ENCODE results near the gene TMPRSS9.

TMPRSS9 gene

GRCh38 chr19:2432131-2432848 is 72.2 kb downstream of the TMPRSS9 start:
- H3K9me3 ChIP-seq (ENCODE audit: control insufficient read depth, low read length): no peaks in the 10 kb centered on the region
- peaks cover 10% of the 10 kb centered on the region for H3K4me1 ChIP-seq (ENCODE audit: control insufficient read depth, insufficient read depth, low read length)
- no peak overlapping the region for H3K4me3 ChIP-seq (ENCODE audit: low read length)
- no peaks in the 10 kb centered on the region for H3K27me3 ChIP-seq (ENCODE audit: control insufficient read depth, insufficient read depth, low read length)
- no peak overlapping the region for H3K9ac ChIP-seq (ENCODE audit: low read length)
- no peaks in the 10 kb centered on the region for H3K36me3 ChIP-seq (ENCODE audit: control insufficient read depth, insufficient read depth, low read length)

- no peak overlapping the region for H3K4me3 ChIP-seq (ENCODE audit: low read length)
- H3K9me3 ChIP-seq (ENCODE audit: control insufficient read depth, low read length): no peaks in the 10 kb centered on the region
- H3K9ac ChIP-seq (ENCODE audit: low read length): no peak overlapping the region
- H3K36me3 ChIP-seq (ENCODE audit: control insufficient read depth, insufficient read depth, low read length): no peaks in the 10 kb centered on the region
- H3K27me3 ChIP-seq (ENCODE audit: control insufficient read depth, insufficient read depth, low read length): no peaks in the 10 kb centered on the region
- H3K4me1 ChIP-seq (ENCODE audit: control insufficient read depth, insufficient read depth, low read length): no peaks in the 10 kb centered on the region
Observed at GRCh38 chr19:2433854-2434253, 73.8 kb downstream of the TMPRSS9 start.

GRCh38 chr19:2434267-2434666 is 74.2 kb downstream of the TMPRSS9 start:
- H3K27me3 ChIP-seq (ENCODE audit: control insufficient read depth, insufficient read depth, low read length): no peaks in the 10 kb centered on the region
- H3K4me3 ChIP-seq (ENCODE audit: low read length): no peak overlapping the region
- no peak overlapping the region for H3K9ac ChIP-seq (ENCODE audit: low read length)
- H3K9me3 ChIP-seq (ENCODE audit: control insufficient read depth, low read length): no peaks in the 10 kb centered on the region
- H3K4me1 ChIP-seq (ENCODE audit: control insufficient read depth, insufficient read depth, low read length): no peaks in the 10 kb centered on the region
- H3K36me3 ChIP-seq (ENCODE audit: control insufficient read depth, insufficient read depth, low read length): no peaks in the 10 kb centered on the region

- Histone ChIP-seq H3K27me3 (ENCODE audit: control insufficient read depth, insufficient read depth, low read length) (no peaks in the 10 kb centered on the region), H3K4me1 (ENCODE audit: control insufficient read depth, insufficient read depth, low read length) (no peaks in the 10 kb centered on the region), H3K9me3 (ENCODE audit: control insufficient read depth, low read length) (no peaks in the 10 kb centered on the region), H3K4me3 (ENCODE audit: low read length) (no peak overlapping the region), H3K9ac (ENCODE audit: low read length) (no peak overlapping the region), H3K36me3 (ENCODE audit: control insufficient read depth, insufficient read depth, low read length) (no peaks in the 10 kb centered on the region)
Observed at GRCh38 chr19:2434721-2435265, 74.7 kb downstream of the TMPRSS9 start.

GRCh38 chr19:2436384-2436783 is 76.3 kb downstream of the TMPRSS9 start:
- no peaks in the 10 kb centered on the region for H3K9me3 ChIP-seq (ENCODE audit: control insufficient read depth, low read length)
- no peak overlapping the region for H3K9ac ChIP-seq (ENCODE audit: low read length)
- no peak overlapping the region for H3K4me3 ChIP-seq (ENCODE audit: low read length)
- no peaks in the 10 kb centered on the region for H3K4me1 ChIP-seq (ENCODE audit: control insufficient read depth, insufficient read depth, low read length)
- no peaks in the 10 kb centered on the region for H3K27me3 ChIP-seq (ENCODE audit: control insufficient read depth, insufficient read depth, low read length)
- H3K36me3 ChIP-seq (ENCODE audit: control insufficient read depth, insufficient read depth, low read length): no peaks in the 10 kb centered on the region

GRCh38 chr19:2436926-2437325 is 76.9 kb downstream of the TMPRSS9 start:
- Histone ChIP-seq H3K27me3 (ENCODE audit: control insufficient read depth, insufficient read depth, low read length) (no peaks in the 10 kb centered on the region), H3K36me3 (ENCODE audit: control insufficient read depth, insufficient read depth, low read length) (no peaks in the 10 kb centered on the region), H3K9ac (ENCODE audit: low read length) (no peak overlapping the region), H3K4me3 (ENCODE audit: low read length) (no peak overlapping the region), H3K9me3 (ENCODE audit: control insufficient read depth, low read length) (no peaks in the 10 kb centered on the region), H3K4me1 (ENCODE audit: control insufficient read depth, insufficient read depth, low read length) (no peaks in the 10 kb centered on the region)

GRCh38 chr19:2438178-2438577 is 78.1 kb downstream of the TMPRSS9 start:
- H3K36me3 ChIP-seq (ENCODE audit: control insufficient read depth, insufficient read depth, low read length): no peaks in the 10 kb centered on the region
- H3K4me1 ChIP-seq (ENCODE audit: control insufficient read depth, insufficient read depth, low read length): no peaks in the 10 kb centered on the region
- H3K9ac ChIP-seq (ENCODE audit: low read length): no peak overlapping the region
- H3K27me3 ChIP-seq (ENCODE audit: control insufficient read depth, insufficient read depth, low read length): no peaks in the 10 kb centered on the region
- no peak overlapping the region for H3K4me3 ChIP-seq (ENCODE audit: low read length)
- no peaks in the 10 kb centered on the region for H3K9me3 ChIP-seq (ENCODE audit: control insufficient read depth, low read length)

GRCh38 chr19:2440515-2440914 is 80.5 kb downstream of the TMPRSS9 start:
- no peak overlapping the region for H3K9ac ChIP-seq (ENCODE audit: low read length)
- no peaks in the 10 kb centered on the region for H3K27me3 ChIP-seq (ENCODE audit: control insufficient read depth, insufficient read depth, low read length)
- no peak overlapping the region for H3K4me3 ChIP-seq (ENCODE audit: low read length)
- no peaks in the 10 kb centered on the region for H3K4me1 ChIP-seq (ENCODE audit: control insufficient read depth, insufficient read depth, low read length)
- H3K9me3 ChIP-seq (ENCODE audit: control insufficient read depth, low read length): no peaks in the 10 kb centered on the region
- no peaks in the 10 kb centered on the region for H3K36me3 ChIP-seq (ENCODE audit: control insufficient read depth, insufficient read depth, low read length)

GRCh38 chr19:2441096-2441752 is 81.2 kb downstream of the TMPRSS9 start:
- Histone ChIP-seq H3K36me3 (ENCODE audit: control insufficient read depth, insufficient read depth, low read length) (no peaks in the 10 kb centered on the region), H3K4me1 (ENCODE audit: control insufficient read depth, insufficient read depth, low read length) (no peaks in the 10 kb centered on the region), H3K9ac (ENCODE audit: low read length) (no peak overlapping the region), H3K27me3 (ENCODE audit: control insufficient read depth, insufficient read depth, low read length) (no peaks in the 10 kb centered on the region), H3K4me3 (ENCODE audit: low read length) (no peak overlapping the region), H3K9me3 (ENCODE audit: control insufficient read depth, low read length) (no peaks in the 10 kb centered on the region)

GRCh38 chr19:2443116-2443784 is 83.2 kb downstream of the TMPRSS9 start:
- no peaks in the 10 kb centered on the region for H3K27me3 ChIP-seq (ENCODE audit: control insufficient read depth, insufficient read depth, low read length)
- no peak overlapping the region for H3K9ac ChIP-seq (ENCODE audit: low read length)
- H3K9me3 ChIP-seq (ENCODE audit: control insufficient read depth, low read length): no peaks in the 10 kb centered on the region
- no peaks in the 10 kb centered on the region for H3K36me3 ChIP-seq (ENCODE audit: control insufficient read depth, insufficient read depth, low read length)
- H3K4me1 ChIP-seq (ENCODE audit: control insufficient read depth, insufficient read depth, low read length): no peaks in the 10 kb centered on the region
- H3K4me3 ChIP-seq (ENCODE audit: low read length): no peak overlapping the region

- Histone ChIP-seq H3K4me3 (ENCODE audit: low read length) (no peak overlapping the region), H3K9ac (ENCODE audit: low read length) (no peak overlapping the region), H3K9me3 (ENCODE audit: control insufficient read depth, low read length) (no peaks in the 10 kb centered on the region), H3K27me3 (ENCODE audit: control insufficient read depth, insufficient read depth, low read length) (no peaks in the 10 kb centered on the region), H3K36me3 (ENCODE audit: control insufficient read depth, insufficient read depth, low read length) (no peaks in the 10 kb centered on the region), H3K4me1 (ENCODE audit: control insufficient read depth, insufficient read depth, low read length) (peaks cover 3% of the 10 kb centered on the region)
Observed at GRCh38 chr19:2443785-2444182, 83.7 kb downstream of the TMPRSS9 start.

Measured in mucosa of stomach (tissue), 1 donor.